GM12878 (cell line): ENCODE measurements around the gene GAS6.

Experiments used
- BHLHE40 ChIP-seq, 2 experiments: fragments of 450-650 bp in 1 of 2; IDR thresholded peaks; 2 replicates each; pipeline ENCODE4 v1.6.1; 2011 to 2017; ENCODE audit warnings: low read depth in 2 of 2, borderline replicate concordance in 1 of 2, improper control_type of control experiment in 1 of 2, low read length in 1 of 2, mild to moderate bottlenecking in 1 of 2
- CBFB ChIP-seq: IDR thresholded peaks from 2 replicates; pipeline ENCODE4 v1.6.1; 2016; ENCODE audit warnings: antibody characterized with exemption, low read depth
- EP300 ChIP-seq, 2 experiments: fragments of 150-350 bp in 1 of 2; IDR thresholded peaks; 2 replicates each; pipeline ENCODE4 v1.6.1; 2011 to 2012; ENCODE audit warnings: low read depth in 2 of 2, low read length in 2 of 2, borderline replicate concordance in 1 of 2, improper control_type of control experiment in 1 of 2, inconsistent platforms in 1 of 2; ENCODE audit not compliant: control insufficient read depth in 1 of 2
- KLF5 ChIP-seq: fragments of 450-650 bp; IDR thresholded peaks from 2 replicates; pipeline ENCODE4 v1.6.1; 2014; ENCODE audit warnings: mild to moderate bottlenecking; ENCODE audit not compliant: partially characterized antibody
- MYC ChIP-seq: IDR thresholded peaks from 2 replicates; pipeline ENCODE4 v1.6.1; 2011; ENCODE audit warnings: mild to moderate bottlenecking, low read length, moderate library complexity, inconsistent platforms; ENCODE audit not compliant: insufficient read depth, insufficient replicate concordance, insufficient read length, severe bottlenecking
- POLR2A ChIP-seq: IDR thresholded peaks from 2 replicates; pipeline ENCODE4 v1.6.1; 2011; ENCODE audit warnings: low read depth, mild to moderate bottlenecking, low read length
- POLR2AphosphoS2 ChIP-seq: IDR thresholded peaks from 2 replicates; pipeline ENCODE4 v1.6.1; 2011; ENCODE audit warnings: low read depth, mild to moderate bottlenecking, low read length, improper control_type of control experiment, moderate library complexity
- TF ChIP-seq, protein P1 (sequence below), 3 experiments: IDR thresholded peaks in 2 of 3; conservative IDR thresholded peaks in 1 of 3; 2 replicates each; pipeline ENCODE4 v1.5.1; 2011; ENCODE audit warnings: low read depth in 3 of 3, low read length in 3 of 3, mild to moderate bottlenecking in 3 of 3, control low read depth in 2 of 3, moderate library complexity in 2 of 3, inconsistent platforms in 1 of 3, mixed read lengths in 1 of 3; ENCODE audit not compliant: control insufficient read depth in 2 of 3, insufficient read depth in 1 of 3; ENCODE audit errors: extremely low read depth in 1 of 3

DNA sequence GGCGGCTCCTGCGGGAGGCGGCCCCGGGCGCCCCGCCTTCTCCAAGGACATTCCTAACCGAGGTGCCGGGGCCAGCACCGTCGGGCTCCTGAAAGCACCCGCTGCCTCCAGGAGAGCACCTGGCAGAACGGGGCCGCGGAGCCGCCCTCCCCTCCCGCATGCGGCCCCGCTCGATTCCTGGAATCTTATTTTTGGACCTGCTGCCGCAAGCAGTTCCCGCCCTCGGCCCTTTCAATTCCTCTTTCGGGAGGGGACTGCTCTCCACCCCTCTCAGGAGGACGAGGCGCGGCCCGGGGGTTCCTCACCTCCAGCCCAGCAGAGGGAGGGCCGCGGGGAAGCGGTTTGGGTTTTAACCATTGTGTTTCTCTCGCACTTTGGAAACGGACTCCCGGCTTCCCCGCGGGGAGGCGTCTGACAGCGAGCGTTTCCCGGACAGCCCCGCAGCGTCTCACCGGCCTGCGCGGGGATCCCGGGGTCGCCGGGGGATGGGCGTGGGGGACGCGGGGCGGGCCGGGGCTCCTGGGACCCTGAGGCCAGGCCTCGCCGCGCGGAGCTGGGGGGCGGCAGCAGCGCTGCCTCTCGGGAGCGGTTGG, 849 bp downstream of the GAS6 start:
- no peak for TF ChIP-seq EP300 (IDR thresholded peaks at IDR 0.05; ENCODE audit: borderline replicate concordance in 1 of 2, control insufficient read depth in 1 of 2, low read depth in 2 of 2, low read length in 2 of 2)
- TF ChIP-seq, protein P1, sequence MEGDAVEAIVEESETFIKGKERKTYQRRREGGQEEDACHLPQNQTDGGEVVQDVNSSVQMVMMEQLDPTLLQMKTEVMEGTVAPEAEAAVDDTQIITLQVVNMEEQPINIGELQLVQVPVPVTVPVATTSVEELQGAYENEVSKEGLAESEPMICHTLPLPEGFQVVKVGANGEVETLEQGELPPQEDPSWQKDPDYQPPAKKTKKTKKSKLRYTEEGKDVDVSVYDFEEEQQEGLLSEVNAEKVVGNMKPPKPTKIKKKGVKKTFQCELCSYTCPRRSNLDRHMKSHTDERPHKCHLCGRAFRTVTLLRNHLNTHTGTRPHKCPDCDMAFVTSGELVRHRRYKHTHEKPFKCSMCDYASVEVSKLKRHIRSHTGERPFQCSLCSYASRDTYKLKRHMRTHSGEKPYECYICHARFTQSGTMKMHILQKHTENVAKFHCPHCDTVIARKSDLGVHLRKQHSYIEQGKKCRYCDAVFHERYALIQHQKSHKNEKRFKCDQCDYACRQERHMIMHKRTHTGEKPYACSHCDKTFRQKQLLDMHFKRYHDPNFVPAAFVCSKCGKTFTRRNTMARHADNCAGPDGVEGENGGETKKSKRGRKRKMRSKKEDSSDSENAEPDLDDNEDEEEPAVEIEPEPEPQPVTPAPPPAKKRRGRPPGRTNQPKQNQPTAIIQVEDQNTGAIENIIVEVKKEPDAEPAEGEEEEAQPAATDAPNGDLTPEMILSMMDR (IDR thresholded peaks at IDR 0.05 in 2 of 3, conservative IDR thresholded peaks at IDR 0.05 in 1 of 3; ENCODE audit: control insufficient read depth in 2 of 3, extremely low read depth in 1 of 3, insufficient read depth in 1 of 3, low read depth in 3 of 3, low read length in 3 of 3) = no peak
- TF ChIP-seq KLF5 = no peak
- TF ChIP-seq POLR2A = no peak
- TF ChIP-seq CBFB = no peak
- no peak for TF ChIP-seq BHLHE40 (IDR thresholded peaks at IDR 0.05; ENCODE audit: borderline replicate concordance in 1 of 2, low read depth in 2 of 2, low read length in 1 of 2)
- no peak for TF ChIP-seq POLR2AphosphoS2
- TF ChIP-seq MYC = no peak
